ENCODE measurements around the gene PPP4C. TPM values are rescaled to one million over a fixed set of nuclear protein-coding genes. Genes with fewer than 3 reads are reported as not detected.

The PPP4C gene
- total RNA-seq, 1 donor from 2014 or later: 98.4 TPM

DNA sequence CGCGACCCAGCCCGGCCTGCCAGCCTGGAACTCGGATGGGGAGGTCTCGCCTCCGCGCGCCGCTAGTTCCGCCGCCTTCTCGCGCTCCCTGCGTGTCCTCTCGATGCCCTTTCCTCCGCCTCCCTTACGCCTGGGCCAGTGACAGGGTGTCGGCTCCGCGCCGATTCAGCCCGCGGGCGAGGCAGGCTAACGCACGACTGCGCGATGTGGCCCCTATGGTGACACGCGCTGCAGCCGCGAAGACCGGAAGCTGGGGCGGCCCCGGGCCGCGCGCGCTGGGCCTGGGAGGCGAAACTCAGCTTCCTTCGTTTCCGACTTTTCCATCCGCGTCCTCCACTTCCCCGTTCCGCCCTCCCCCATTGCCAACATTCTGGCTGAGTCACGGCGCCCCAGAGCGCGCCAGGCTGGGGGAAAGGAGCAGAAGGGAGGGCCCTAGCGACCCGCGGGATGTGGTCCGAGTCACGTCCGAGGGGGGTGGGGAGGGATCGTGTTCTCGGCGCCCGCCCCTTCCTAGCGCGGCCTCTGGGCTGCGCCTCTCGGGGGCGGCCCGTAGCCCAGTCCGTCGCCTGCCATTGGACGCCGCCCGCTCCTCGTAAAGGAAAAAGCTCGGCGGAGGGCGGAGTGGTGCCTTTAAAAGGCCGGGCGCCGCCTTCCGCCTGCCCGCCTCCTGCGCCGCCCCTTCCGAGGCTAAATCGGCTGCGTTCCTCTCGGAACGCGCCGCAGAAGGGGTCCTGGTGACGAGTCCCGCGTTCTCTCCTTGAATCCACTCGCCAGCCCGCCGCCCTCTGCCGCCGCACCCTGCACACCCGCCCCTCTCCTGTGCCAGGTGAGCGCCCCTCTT is 10.5 kb upstream of the PPP4C start, which contains the start of gene ALDOA:
TSS of gene ALDOA (plus strand) at position 659 of the 841 bp plus-strand sequence. CDS start 1,138 bp downstream, outside the sequence.
- DNase-seq (ENCODE audit: low read depth): peak; percentile 70
- TF ChIP-seq, protein P1, sequence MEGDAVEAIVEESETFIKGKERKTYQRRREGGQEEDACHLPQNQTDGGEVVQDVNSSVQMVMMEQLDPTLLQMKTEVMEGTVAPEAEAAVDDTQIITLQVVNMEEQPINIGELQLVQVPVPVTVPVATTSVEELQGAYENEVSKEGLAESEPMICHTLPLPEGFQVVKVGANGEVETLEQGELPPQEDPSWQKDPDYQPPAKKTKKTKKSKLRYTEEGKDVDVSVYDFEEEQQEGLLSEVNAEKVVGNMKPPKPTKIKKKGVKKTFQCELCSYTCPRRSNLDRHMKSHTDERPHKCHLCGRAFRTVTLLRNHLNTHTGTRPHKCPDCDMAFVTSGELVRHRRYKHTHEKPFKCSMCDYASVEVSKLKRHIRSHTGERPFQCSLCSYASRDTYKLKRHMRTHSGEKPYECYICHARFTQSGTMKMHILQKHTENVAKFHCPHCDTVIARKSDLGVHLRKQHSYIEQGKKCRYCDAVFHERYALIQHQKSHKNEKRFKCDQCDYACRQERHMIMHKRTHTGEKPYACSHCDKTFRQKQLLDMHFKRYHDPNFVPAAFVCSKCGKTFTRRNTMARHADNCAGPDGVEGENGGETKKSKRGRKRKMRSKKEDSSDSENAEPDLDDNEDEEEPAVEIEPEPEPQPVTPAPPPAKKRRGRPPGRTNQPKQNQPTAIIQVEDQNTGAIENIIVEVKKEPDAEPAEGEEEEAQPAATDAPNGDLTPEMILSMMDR (conservative IDR thresholded peaks at IDR 0.05; ENCODE audit: low read depth, low read length): no peak
- peak within 1 kb of the TSS; percentile 98 for H3K4me3 ChIP-seq (ENCODE audit: low read depth, low read length)

DNA sequence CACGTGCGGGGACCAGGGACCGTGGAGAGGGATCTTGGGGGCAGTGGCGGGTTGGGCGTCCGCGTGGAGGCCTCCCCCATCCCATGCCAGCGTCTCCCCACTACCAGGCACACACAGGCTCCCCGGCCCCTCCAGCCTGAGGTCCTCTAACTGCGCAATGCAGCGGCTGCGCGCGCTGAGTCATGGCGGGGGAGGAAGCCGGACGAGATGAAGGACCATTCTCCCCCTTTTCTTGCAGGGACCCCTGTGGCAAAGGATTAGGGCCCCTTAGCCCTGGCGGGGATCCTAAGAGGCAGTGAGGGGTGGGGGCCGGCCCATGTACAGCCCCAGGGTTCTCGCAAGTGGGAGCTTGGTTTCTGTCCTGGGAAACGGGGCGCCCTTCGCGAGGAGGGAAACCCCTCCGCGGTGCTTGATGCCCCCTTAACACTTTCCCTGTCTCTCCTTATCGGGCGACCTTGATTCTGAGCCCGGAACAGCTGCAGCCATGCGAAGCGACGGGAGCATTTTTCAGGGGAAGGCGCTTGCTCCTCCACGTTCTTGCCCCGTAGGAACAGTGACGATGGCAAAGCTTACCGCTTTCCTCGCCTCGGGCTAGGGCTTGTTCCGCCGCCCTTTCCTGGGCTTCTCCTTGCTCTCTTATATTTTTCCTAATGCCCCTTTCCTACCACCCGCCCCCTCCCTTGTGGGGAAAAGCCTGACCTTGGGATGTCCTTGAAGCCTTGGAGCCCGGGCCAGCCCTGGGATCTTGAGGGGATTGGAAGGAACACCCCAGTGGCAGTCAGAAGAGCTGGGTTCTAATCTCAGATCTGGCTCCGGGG is 9.6 kb upstream of the PPP4C start:
- peak overlapping the region; percentile 98 for H3K4me3 ChIP-seq (ENCODE audit: low read depth, low read length)
- TF ChIP-seq, protein P1 (conservative IDR thresholded peaks at IDR 0.05; ENCODE audit: low read depth, low read length): no peak
- no peak for DNase-seq (ENCODE audit: low read depth)

DNA sequence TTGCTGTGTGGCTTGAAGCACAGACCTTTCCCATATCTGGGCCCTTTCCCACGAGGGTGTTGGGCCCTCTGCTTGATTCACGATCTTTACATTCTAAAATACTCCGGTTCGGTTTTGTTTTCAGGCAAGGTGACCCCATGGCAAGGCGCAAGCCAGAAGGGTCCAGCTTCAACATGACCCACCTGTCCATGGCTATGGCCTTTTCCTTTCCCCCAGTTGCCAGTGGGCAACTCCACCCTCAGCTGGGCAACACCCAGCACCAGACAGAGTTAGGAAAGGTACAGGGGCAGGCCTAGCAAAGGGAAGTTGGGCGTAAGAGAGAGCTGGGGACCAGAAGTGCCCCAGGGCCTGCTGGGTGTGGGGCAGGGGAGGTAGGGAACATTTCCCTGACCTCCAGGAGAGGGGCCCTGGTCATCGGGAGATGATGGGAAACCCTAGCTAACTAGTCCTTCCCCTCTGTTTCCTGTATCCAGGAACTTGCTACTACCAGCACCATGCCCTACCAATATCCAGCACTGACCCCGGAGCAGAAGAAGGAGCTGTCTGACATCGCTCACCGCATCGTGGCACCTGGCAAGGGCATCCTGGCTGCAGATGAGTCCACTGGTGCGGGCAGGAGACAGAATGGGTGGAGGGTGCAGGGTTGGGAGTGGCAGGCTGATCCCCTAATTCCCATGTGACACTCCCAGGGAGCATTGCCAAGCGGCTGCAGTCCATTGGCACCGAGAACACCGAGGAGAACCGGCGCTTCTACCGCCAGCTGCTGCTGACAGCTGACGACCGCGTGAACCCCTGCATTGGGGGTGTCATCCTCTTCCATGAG is 8.8 kb upstream of the PPP4C start:
- H3K4me3 ChIP-seq (ENCODE audit: low read depth, low read length): peak overlapping the region; percentile 98
- DNase-seq (ENCODE audit: low read depth): no peak
- TF ChIP-seq, protein P1 (conservative IDR thresholded peaks at IDR 0.05; ENCODE audit: low read depth, low read length): no peak

DNA sequence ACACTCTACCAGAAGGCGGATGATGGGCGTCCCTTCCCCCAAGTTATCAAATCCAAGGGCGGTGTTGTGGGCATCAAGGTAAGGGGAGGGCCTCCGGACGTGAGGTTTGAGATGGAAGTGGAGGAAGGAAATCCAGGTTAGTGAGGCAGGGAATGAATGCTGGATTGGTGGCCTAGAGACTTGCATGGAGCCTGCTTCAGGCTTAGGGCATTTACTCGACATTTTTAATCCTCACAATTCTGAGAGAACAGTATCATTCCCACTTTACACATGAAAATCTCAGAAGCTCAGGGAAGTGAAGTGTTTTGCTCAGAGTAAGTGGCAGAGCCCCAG is 8.2 kb upstream of the PPP4C start:
- DNase-seq (ENCODE audit: low read depth): no peak
- H3K4me3 ChIP-seq (ENCODE audit: low read depth, low read length): peak overlapping the region; percentile 98
- TF ChIP-seq, protein P1 (conservative IDR thresholded peaks at IDR 0.05; ENCODE audit: low read depth, low read length): no peak

DNA sequence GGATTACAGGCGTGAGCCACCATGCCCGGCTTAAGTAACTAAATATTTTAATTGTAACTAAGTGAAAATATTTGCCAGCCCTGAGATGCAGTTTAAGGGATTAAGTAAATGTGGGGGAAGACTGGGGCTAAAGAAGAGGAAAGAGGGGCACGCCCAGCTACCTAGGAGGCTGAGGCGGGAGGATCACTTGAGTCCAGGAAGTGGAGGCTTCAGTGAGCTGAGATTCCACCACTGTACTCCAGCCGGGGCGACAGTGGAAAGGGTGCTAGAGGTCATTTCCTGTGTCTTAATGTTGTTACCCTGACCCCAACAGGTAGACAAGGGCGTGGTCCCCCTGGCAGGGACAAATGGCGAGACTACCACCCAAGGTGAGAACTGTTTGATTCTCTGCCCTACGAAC is 7.5 kb upstream of the PPP4C start:
- TF ChIP-seq, protein P1 (conservative IDR thresholded peaks at IDR 0.05; ENCODE audit: low read depth, low read length): no peak
- H3K4me3 ChIP-seq (ENCODE audit: low read depth, low read length): peak overlapping the region; percentile 98
- DNase-seq (ENCODE audit: low read depth): no peak

DNA sequence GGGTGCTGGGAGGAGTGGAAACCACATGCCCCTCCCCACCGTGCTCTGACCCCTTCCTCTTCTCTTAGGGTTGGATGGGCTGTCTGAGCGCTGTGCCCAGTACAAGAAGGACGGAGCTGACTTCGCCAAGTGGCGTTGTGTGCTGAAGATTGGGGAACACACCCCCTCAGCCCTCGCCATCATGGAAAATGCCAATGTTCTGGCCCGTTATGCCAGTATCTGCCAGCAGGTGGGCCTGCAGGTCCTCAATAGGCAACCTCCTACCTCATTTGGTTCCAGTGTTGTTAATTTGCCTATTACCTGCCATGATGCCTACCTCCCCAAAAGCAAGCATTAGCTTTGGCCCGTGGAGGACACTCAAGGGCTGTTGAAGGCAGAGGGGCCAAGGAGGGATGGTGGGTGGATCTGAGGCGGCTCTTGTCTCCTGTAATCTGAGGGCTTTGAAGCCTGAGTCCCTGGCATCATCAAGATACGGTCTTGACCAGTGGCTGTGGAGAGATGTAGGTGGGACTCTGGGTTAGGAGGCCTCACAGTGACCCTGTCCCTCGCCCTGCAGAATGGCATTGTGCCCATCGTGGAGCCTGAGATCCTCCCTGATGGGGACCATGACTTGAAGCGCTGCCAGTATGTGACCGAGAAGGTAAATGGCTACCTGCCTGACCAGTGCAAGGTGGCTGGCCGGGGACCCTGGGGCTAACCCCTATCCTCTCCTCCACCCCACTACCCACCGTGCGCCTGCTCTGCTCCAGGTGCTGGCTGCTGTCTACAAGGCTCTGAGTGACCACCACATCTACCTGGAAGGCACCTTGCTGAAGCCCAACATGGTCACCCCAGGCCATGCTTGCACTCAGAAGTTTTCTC is 6.8 kb upstream of the PPP4C start:
- TF ChIP-seq, protein P1 (conservative IDR thresholded peaks at IDR 0.05; ENCODE audit: low read depth, low read length): peak; percentile 63
- DNase-seq (ENCODE audit: low read depth): no peak
- peak overlapping the region; percentile 98 for H3K4me3 ChIP-seq (ENCODE audit: low read depth, low read length)
